Measurements from ENCODE around the gene MEF2C. TPM values are rescaled to one million over a fixed set of nuclear protein-coding genes. Genes with fewer than 3 reads are reported as not detected.

MEF2C gene
- total RNA-seq, 2 donors from 2014 or later: 10.0 to 27.4 TPM

DNA sequence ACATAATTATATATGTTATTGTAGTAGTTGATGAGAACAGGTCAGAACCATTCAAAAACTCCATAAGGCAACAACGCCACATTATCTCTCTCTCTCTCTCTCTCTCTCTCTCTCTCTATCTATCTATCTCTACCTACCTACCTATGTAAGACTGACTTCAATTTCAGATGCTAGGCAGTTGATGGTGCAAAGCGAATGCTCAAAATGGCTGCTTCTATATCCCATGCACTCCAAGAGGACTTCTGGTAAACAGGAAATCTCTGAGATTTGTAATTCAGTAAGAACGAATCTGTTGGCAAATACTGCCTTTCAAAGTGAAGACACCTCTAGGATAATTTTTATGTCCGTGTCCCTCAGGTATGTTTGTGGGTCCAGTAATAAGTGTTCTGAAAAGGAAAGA lies 43.7 kb downstream of the MEF2C start:
- ATAC-seq (no peak), DNase-seq (no peak)
- intact Hi-C loops (cut with DNase I, micrococcal nuclease): no loop called here

DNA sequence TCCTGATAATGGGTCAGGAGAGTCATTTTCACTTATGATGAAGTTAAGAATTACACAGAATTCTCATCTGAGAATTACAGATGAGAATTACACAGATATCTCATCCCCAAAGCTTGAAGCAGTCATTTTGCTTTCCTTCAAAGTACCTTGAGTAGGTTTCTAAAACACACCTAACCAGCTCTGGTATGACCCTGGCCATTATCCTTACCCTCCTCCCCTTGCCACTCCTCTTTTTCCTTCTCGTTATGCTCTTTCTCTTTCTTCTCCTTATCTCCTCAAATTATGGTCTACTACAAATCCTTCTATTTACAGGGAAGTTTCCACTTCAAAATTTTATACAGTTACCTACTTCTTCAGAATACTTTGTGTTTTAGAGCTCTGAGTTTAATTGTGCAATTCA lies 44.5 kb downstream of the MEF2C start:
- intact Hi-C loops (cut with DNase I, micrococcal nuclease): no loop called here
- DNase-seq: no peak
- peak; percentile 53 for ATAC-seq

GRCh38 chr5:88837817-88838216 lies 45.2 kb downstream of the MEF2C start:
- intact Hi-C loops (cut with DNase I, micrococcal nuclease): no loop called here
- ATAC-seq: no peak
- DNase-seq: no peak

- no peak for ATAC-seq
- intact Hi-C loops (cut with DNase I, micrococcal nuclease): no loop called here
- DNase-seq: no peak
Observed at GRCh38 chr5:88837222-88837621, 45.8 kb downstream of the MEF2C start.

GRCh38 chr5:88836195-88836838 lies 46.7 kb downstream of the MEF2C start:
- no peak for DNase-seq
- intact Hi-C loops (cut with DNase I, micrococcal nuclease): no loop called here
- no peak for ATAC-seq

DNA sequence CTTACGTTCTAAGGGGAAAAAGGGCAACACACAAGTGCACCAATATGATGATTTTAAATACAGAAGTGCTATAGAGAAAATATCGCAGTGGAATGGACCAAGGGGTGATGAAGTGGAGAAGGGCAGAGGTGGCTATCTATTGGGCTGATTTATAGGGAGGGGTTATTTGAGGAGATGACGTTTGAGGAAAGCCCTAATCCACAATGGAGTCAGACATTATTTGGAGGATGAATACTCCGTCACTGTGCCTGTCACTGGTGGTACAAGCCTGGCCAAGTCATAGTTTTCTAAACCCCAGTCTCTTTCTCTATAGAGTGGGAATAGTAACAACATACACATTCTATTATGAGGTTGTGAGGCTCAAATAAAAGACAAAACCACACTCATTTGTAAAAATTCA lies 48.5 kb downstream of the MEF2C start:
- ATAC-seq (no peak), DNase-seq (no peak)
- intact Hi-C loops (cut with DNase I, micrococcal nuclease): no loop called here

- ATAC-seq (no peak), DNase-seq (no peak)
- intact Hi-C loops (cut with DNase I, micrococcal nuclease): no loop called here
Observed at GRCh38 chr5:88834131-88834462, 48.9 kb downstream of the MEF2C start.

DNA sequence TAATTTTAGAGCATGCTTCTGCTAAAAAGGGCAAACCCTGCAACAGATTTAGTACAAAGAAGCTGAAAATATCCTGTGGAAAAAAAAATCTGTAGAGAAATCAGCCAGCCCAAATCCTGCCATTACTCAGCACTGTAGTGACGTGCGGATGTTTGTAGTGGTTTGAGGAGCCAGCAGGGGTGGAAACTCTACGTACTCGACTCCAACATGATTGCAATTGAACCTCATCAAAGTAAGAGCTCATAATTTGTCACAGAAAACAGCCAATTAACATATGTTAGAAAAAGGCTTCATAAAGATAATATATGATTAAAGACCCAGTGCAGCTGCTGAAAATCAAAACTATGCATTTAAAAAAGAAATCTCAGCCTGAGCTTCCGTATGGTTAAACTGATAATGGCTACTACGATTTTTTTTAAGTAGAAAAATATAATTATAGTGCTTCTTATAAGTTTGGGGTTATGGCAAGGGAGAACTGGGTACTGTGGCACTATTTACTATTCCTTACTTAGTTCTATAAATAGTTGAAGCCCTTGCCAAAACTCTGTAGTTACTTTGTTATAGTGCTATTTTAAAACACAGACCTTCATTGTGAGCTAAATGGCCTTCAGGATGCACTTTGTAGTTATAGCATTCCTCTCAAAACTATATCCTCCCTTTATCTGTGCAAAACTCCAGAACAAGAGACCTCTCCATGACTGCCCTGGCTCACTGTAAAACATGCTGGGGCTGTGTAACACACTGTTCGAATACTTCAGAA lies 49.4 kb downstream of the MEF2C start:
- no peak for ATAC-seq
- intact Hi-C loops (cut with DNase I, micrococcal nuclease): no loop called here
- DNase-seq: no peak

- intact Hi-C loops (cut with DNase I, micrococcal nuclease): no loop called here
- DNase-seq (no peak), ATAC-seq (no peak)
Observed at GRCh38 chr5:88831816-88832215, 51.2 kb downstream of the MEF2C start.

DNA sequence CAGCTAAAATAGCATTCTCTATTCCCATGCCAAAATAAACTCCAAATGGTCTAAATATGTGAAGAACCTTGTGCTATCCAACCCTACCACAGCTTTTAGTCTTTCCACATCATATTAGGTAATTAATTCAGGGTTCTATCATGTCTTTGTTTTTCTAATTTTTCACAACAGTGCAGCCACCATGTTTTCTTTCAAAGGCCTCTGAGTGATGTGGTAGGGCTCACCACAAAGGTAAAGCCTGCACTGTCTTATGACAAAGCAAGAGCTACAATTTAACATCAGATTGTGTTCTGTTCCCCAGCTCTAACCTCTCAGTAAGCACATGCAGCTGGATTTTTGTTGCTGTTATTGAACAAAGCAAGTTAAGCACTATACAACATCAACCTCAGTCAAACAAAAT lies 52.4 kb downstream of the MEF2C start:
- no peak for DNase-seq
- intact Hi-C loops (cut with DNase I, micrococcal nuclease): no loop called here
- ATAC-seq: no peak

DNA sequence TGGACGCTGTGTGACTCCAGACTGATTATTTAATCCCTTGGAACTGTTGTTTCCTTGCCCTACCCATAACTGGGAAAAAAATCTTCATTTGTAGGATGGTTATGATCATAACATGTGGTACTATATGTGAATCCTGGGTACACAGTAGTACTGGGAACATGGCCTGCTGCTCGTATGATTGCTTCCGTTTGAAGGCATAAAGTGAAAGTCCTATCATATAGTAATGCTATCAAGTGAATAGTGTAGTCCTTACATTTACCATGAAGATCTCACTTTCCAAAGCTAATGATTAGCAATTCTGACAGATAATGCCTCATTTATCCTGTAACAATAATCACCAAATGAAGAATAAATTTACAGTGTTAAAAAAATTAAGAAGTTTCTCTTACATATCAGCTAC lies 53.2 kb downstream of the MEF2C start:
- no peak for ATAC-seq
- DNase-seq: no peak
- intact Hi-C loops (cut with DNase I, micrococcal nuclease): loop anchor here in 1 of 2 donors (5.0 kb wide), 1 partner anchor 53 kb away; the partner anchor contains the start of gene MEF2C

DNA sequence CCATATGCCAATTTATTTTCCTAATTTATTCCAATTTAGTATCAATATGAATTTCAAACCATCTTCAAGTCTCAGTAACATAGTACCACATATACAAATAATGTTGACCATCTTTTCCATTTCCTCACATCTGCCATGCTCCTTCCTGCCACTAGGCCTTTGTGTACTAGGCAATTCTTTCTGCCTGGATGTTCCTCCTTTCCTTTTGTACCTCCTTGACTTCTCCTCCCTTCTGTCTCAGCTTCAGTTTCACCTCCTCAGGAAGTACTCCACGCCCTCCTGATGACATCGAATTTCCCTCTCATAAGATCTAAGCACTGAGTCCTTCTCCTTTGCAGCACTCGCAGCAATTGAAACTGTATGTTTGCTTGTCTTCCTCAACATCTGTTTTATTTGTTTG lies 53.9 kb downstream of the MEF2C start:
- DNase-seq (no peak), ATAC-seq (no peak)
- intact Hi-C loops (cut with DNase I, micrococcal nuclease): loop anchor here in 1 of 2 donors (5.0 kb wide), 1 partner anchor 53 kb away; the partner anchor contains the start of gene MEF2C

GRCh38 chr5:88827997-88828396 lies 55.0 kb downstream of the MEF2C start:
- ATAC-seq (no peak), DNase-seq (no peak)
- intact Hi-C loops (cut with DNase I, micrococcal nuclease): loop anchor here in 1 of 2 donors (5.0 kb wide), 1 partner anchor 54 kb away; the partner anchor contains the start of gene MEF2C

- ATAC-seq: peak; percentile 75
- intact Hi-C loops (cut with DNase I, micrococcal nuclease): loop anchor here in 1 of 2 donors (5.0 kb wide), 1 partner anchor 55 kb away; the partner anchor contains the start of gene MEF2C
- peak in 1 of 2 donors; percentile 35 for DNase-seq
Observed at GRCh38 chr5:88826646-88827585, 56.1 kb downstream of the MEF2C start.

- DNase-seq (no peak), ATAC-seq (no peak)
- intact Hi-C loops (cut with DNase I, micrococcal nuclease): loop anchor here in 1 of 2 donors (5.0 kb wide), 1 partner anchor 57 kb away; the partner anchor contains the start of gene MEF2C
Observed at GRCh38 chr5:88825584-88826315, 57.2 kb downstream of the MEF2C start.

GRCh38 chr5:88824892-88825583 lies 57.9 kb downstream of the MEF2C start:
- DNase-seq: no peak
- no peak for ATAC-seq
- intact Hi-C loops (cut with DNase I, micrococcal nuclease): loop anchor here in 1 of 2 donors (5.0 kb wide), 1 partner anchor 57 kb away; the partner anchor contains the start of gene MEF2C

GRCh38 chr5:88824141-88824540 lies 58.8 kb downstream of the MEF2C start:
- intact Hi-C loops (cut with DNase I, micrococcal nuclease): no loop called here
- ATAC-seq (no peak), DNase-seq (no peak)

DNA sequence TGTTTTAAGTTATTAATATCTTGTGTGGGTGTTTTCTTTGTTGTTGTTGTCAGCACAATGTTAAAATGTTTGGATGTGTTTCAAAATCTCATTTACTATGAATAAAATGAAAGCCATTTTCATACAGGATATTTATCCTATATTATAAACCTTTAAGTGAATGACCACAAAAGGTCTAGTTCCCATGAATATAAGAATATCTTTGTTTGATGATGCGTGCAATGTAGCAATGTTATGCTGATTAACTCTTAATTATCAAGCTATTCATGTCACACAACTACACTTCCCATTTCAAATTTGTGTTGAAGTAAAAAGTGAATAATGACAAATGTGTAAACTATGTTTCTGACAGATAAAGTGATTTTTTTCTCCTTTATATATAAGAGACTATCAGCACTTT lies 59.8 kb downstream of the MEF2C start:
- no peak for DNase-seq
- ATAC-seq: no peak
- intact Hi-C loops (cut with DNase I, micrococcal nuclease): no loop called here

All from left colon (tissue), 2 donors.